ENCODE results near the gene SIN3A.

SIN3A gene

GRCh38 chr15:75371901-75372688, 79.4 kb downstream of the SIN3A start:
- DNase-seq: no peak

GRCh38 chr15:75371486-75371885, 80.0 kb downstream of the SIN3A start:
- DNase-seq: no peak

DNA sequence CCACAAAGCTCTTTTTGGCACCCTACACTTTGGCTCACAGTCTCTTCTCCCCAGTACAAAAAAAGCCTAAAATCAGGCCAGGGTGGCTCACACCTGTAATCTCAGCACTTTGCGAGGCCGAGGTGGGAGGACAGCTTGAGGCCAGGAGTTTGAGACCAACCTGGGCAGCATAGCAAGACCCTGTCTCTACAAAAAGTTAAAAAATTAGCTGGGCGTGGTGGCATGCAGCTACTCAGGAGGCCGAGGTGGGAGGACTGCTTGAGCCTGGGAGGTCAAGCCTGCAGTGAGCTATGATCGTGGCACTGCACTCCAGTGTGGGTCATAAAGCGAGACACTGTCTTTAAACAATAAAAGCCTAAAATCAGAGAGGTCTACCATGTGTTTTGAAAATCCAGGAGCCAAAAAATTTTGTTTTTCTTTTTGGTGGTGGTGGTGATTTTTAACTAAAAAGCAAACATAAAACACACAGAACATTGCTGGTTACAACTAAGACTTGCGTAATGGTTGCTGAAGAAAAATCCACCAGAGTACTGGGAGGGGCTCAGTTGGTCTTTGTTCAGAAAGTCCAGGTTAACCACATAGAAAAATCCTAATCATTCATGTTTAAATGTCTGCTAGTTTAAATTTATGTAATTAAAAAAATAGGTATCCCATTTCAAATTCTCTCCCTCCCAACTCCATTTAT, 81.5 kb downstream of the SIN3A start:
- no peak for DNase-seq

DNA sequence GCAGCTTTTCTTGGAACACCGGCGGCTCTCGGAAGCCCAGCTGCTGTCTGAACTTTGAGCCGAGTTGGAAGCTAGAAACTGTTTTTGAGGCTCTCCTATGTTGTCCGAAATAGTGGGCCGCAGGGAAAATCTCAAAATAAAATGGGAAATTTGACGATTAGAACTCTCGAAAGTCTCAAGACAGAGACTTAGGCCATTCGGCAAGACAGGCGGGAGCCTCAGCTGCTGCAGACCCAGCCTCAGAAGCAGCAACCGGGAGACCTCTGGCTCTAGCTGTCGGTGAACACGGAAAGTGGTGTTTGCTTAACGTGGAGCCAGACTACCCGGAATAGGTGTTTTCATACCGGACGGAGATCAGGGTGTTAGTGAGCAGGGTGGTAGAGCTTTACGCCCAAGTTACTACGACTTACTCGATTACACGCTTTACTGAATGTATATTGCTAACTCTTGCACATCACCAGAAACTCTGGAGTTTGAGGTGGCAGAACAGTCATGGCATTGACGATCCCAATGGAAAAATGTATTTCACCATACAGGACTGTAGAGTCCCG, 82.7 kb downstream of the SIN3A start:
- DNase-seq: no peak

DNA sequence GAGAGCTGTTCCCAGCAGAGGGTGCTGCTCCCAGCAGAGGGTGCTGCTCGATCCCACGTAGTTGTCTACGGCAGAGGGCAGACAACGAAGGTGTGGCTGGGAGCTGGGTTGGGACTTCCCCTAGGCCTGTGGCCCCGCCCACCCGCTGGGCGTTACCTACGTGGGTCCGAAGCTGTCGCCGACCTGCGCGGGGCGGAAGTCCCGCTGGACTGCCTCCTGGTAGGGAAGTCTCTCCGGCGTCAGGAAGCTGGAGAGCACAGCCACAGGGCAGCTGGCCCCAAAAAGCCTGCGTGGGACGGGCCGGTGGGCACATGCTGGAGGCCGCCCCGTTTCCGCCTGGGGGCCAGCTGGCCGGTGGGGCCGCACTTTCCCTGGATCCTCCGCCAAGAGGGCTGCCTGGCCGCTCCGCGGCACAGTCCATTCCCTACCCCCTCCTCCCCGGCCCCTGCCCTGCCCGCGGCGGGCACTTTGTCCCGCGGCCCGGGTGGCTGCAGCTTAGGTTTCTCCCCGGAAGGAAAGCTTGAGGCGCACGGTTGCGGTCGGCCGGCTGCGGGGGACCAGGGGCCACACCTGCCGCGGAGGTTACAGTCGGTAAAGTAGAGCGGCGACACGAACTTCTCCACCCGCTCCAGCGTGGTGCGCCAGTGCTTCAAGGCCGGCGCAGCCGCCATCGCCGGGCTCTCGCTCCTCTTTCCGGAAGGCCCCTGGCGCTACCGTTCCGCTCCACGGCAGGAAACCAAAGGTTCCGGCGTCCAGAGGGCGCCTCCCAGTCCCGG, 83.4 kb downstream of the SIN3A start, which contains the start of gene MAN2C1:
Gene MAN2C1 (minus strand): TSS at position 695 of the 776 bp plus-strand sequence. CDS start 24 bp downstream, at position 671.
- peak; percentile 30 for DNase-seq

- DNase-seq: no peak
These were observed 84.0 kb downstream of the SIN3A start for GRCh38 chr15:75367406-75367912.

DNA sequence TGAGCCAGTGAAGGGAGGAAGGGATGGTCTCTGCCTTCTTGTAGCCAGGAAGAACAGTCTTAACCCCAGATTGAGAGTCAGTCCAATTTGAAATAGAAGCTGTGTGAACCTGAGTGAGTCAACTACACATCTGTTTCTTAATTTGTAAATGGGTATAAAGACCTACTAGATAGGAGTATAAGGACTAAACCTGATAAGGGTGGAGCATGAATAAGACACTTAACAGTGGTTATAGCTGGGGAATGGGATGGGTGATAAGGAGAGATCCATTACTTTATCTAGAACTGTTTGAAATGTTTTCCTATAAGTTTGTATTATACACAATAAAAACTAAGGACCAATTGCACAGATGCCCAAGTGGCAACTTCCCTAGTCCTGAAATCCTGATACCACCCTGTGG, 84.5 kb downstream of the SIN3A start:
- DNase-seq: no peak

GRCh38 chr15:75366163-75366562, 85.3 kb downstream of the SIN3A start:
- no peak for DNase-seq

DNA sequence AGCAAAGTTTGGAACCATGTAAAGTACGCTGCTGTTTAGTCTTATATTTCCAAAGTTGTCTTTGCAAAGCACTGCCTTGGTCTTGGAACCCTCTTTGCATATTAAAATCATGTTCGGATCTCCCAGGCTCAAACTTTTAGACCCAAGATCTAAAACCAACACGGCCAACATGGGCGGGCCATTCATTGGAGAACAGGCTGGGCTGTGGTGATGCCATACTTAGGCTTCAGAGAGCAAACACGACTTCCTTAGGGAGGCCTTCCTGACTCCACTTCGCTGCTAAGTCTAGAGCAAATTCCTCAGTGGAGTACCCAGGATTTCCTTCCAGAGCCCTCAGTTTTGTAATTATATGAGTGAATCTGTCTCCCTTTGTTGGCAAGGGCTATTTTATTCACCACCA, 86.6 kb downstream of the SIN3A start:
- DNase-seq: no peak

- no peak for DNase-seq
These were observed 87.7 kb downstream of the SIN3A start for GRCh38 chr15:75363786-75364185.

- no peak for DNase-seq
These were observed 88.7 kb downstream of the SIN3A start for GRCh38 chr15:75362642-75363249.

- no peak for DNase-seq
These were observed 89.4 kb downstream of the SIN3A start for GRCh38 chr15:75361989-75362641.

DNA sequence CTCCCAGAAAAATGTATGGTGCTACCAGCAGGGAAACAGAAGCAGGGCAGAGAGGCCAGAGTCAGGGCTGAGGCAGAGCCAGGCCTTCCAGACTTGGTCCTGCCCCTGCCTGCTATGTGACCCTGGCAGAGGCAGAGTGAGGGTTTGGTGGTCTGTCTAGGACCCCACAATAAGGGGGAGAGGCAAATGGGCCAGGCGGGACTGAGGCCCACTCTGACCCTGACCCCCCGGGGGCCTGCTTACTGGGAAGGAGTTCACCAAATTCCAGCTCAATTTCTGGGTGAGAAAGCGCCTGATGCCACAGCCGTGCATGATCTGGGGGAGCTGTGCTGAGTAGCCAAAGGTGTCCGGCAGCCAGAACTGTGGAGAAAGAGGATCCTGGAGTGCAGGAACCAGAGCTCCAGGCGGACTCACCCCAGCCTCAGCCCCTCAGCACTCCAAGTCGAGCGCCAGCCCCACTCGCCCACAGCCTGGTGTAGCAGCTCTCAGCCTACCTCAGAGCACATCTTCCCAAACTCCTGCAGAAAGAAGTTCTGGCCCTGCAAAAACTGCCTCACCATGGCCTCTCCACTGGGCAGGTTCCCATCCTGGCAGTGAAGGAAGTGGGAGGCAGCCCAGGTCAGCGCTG, 90.0 kb downstream of the SIN3A start:
- no peak for DNase-seq

DNA sequence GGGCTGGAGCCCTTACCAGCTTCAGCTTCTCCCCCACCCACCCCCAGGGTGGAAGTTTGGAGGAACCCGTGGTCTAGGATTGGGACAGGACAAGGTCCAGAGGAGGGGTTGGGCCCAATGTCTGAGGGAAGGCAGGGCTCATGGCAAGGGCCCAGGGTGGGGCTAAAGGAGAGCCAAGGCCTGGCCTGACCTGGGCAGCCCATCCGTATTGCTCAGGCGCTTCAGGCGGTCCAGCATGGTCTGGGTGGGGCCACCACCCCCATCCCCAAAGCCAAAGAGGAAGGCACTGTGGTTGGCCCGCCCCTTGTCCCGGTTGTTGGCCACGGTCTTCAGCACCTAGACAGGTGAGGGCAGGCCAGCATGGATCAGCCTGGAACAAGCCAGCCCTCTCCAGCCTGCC, 90.6 kb downstream of the SIN3A start:
- DNase-seq: no peak

GRCh38 chr15:75360391-75360790, 91.1 kb downstream of the SIN3A start:
- no peak for DNase-seq

DNA sequence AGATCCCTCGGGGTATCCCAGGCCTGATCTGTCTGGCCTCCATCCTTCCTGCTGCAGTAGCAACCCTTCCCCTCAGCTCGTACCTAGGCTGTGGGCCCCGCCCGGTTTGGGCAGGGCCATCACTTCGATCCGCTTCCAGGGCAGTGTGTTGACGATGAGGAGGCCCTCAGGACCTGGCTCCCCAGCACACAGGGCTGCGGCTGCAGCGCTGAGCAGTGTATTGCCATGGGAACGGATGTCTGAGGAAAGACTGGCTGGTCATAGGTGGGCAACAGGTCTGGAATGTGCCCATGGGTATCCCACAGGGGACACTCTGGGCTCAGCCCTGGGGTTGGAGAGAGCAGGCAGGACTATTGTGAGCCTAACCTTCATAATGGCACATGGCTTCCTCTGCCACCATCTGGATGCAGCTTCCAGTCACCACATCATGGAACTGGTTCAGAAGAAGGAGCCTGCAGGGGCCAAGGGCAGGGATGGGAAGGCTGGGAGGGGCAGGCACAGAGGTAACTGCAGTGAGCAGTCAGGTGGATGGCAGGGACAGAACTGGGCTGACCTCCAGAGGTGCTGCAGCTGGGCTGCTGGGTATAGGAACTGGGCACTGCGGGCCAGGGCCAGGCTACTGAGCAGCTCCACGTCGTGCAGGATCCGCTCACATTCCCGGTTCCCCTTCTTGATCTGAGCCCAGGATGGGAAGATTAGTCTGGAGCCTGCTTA, 91.8 kb downstream of the SIN3A start:
- DNase-seq: no peak

- DNase-seq: no peak
These were observed 92.5 kb downstream of the SIN3A start for GRCh38 chr15:75358771-75359536.

DNA sequence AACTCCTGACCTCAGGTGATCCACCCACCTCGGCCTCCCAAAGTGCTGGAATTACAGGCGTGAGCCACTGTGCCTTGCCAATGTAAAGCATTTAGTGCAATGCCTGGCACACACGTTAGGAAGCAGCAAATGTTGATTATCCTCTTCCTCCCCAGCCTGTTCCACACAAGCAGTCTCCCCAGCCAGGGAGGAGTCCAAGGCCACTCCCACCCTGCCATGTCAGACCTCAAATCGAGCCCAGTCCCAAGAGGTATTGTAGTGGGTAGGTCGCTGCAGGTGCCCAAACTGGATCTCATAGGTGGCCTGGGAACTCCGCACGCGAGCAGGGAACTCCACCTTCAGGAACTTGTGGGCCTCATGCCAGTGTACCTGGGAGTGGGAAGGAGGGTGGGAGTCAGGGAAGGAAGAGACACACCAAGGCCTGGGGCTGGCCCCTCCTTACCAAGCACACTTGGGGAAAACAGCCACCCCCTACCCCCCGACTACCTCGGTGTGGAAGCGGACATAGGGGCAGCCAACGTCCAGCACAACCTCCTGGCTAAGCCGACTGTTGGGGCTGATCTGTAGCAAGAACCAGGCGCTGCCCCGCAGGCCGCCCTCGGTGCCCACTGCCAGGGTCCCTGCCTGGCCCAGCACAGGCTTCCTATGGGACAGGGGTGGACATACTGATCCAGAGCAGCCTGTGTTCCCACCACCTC, 93.4 kb downstream of the SIN3A start:
- no peak for DNase-seq

GRCh38 chr15:75356517-75356916, 95.0 kb downstream of the SIN3A start:
- no peak for DNase-seq

All from SIG-M5 (cell line).